Stomach (tissue), 9 donors: ENCODE results near the gene APBA1. TPM values are rescaled to one million over a fixed set of nuclear protein-coding genes. Genes with fewer than 3 reads are reported as not detected.

Experiments used
- DNase-seq, 2 donors: peaks; one replicate each; pipeline versions ENCODE4 v3.0.0 to v3.0.0-alpha.2; 2013 to 2019
- H3K27ac ChIP-seq, 5 donors: fragments of 200-600 bp in 4 of 5; sonication (generic) in 4 of 5; one replicate each; pipeline ENCODE4 v1.5.1; 2013 to 2019; ENCODE audit warnings: mild to moderate bottlenecking in 1 of 5, moderate library complexity in 1 of 5
- H3K27me3 ChIP-seq, 3 donors: fragments of 200-600 bp; sonication (generic); one replicate each; pipeline ENCODE4 v1.5.1; 2017 to 2019; ENCODE audit warnings: mixed run types in 1 of 3
- H3K36me3 ChIP-seq, 4 donors: fragments of 200-600 bp; sonication (generic); 1 replicate in 3 of 4; 2 replicates in 1 of 4; pipeline ENCODE4 v1.5.1; 2016 to 2019
- H3K4me1 ChIP-seq, 4 donors: fragments of 200-600 bp; sonication (generic); one replicate each; pipeline ENCODE4 v1.5.1; 2016 to 2019
- H3K4me3 ChIP-seq, 4 donors: fragments of 200-600 bp; sonication (generic) in 3 of 4; one replicate each; pipeline ENCODE4 v1.5.1; 2016 to 2019; ENCODE audit warnings: mild to moderate bottlenecking in 1 of 4
- H3K9me3 ChIP-seq, 4 donors: fragments of 200-600 bp; sonication (generic); one replicate each; pipeline ENCODE4 v1.5.1; 2016 to 2019
- EP300 ChIP-seq: sonication (generic); formaldehyde crosslinking; IDR thresholded peaks from one replicate; pipeline ENCODE4 v1.6.1; 2017; ENCODE audit warnings: antibody characterized with exemption
- POLR2A ChIP-seq, 4 donors: fragments of 450-650 bp; IDR thresholded peaks; one replicate each; pipeline ENCODE4 v1.6.1; 2016; ENCODE audit warnings: antibody characterized with exemption in 4 of 4, control low read depth in 2 of 4, mild to moderate bottlenecking in 1 of 4, moderate library complexity in 1 of 4
- POLR2AphosphoS5 ChIP-seq, 3 donors: sonication (generic); formaldehyde crosslinking; IDR thresholded peaks; one replicate each; pipeline ENCODE4 v1.6.1; 2016; ENCODE audit warnings: antibody characterized with exemption in 3 of 3
- WGBS, 5 donors: extraction: QIAGEN DNeasy Blood & Tissue Kit in 3 of 5; methylation state at CpG; one replicate each; pipeline versions ENCODE4 v1.1.5 to v1.1.7; 2013 to 2018; 5-methylcytosine and 5-hydroxymethylcytosine counted together
- intact Hi-C: fragments of 100-400 bp; cut with DNase I; formaldehyde crosslinking; loops from one replicate; pipeline ENCODE4 v1.15.1; 2023; ENCODE audit warnings: low total_unique reads
- polyA plus RNA-seq, 3 donors: library from polyadenylated mRNA; stranded (reverse); fragments of 200-250 nt; gene quantifications; one replicate each; pipeline ENCODE4 v1.2.3, GENCODE V29; 2013
- total RNA-seq, 5 donors: library from RNA; depleted of rRNA; stranded (reverse); fragments of >200 nt; gene quantifications; one replicate each; pipeline versions ENCODE4 v1.1.0 to v1.2.3, GENCODE V29; 2014 to 2016
- TF ChIP-seq, protein P1 (sequence below), 7 experiments: fragments of 450-650 bp in 4 of 7; fragments of 200-600 bp in 3 of 7; sonication (generic) in 3 of 7; IDR thresholded peaks; one replicate each; pipeline ENCODE4 v1.5.1; 2016 to 2019; ENCODE audit warnings: antibody characterized with exemption in 7 of 7, control low read depth in 2 of 7, mild to moderate bottlenecking in 1 of 7
- donor health status: healthy with polysubstance abuse.
- donor health status: Bipolar disorder and iron deficiency.
- donor health status: healthy.

The APBA1 gene
- total and polyA plus RNA-seq, 8 donors = 0.50 to 14.2 (median 3.2) TPM

DNA sequence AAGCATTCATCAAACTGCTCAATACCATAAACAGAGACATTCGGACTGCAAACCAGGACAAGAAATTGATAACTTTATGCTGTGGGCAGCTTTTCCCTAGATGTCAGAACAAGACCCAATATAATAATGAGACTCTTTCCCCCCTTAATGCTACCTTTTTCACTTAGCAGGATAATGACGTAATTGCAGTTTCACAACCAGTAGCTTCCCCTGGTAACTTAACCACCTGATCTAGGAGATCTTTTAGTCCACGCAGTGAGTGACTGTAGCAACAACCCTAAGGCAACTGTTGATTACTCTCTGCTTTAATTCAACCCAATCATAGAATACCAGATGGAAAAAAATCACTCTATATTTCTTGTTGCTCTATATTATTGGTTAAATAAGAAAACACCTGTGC lies 56.3 kb downstream of the APBA1 start:
- DNase-seq = no peak
- Histone ChIP-seq H3K27ac (no peak overlapping the region), H3K27me3 (no peaks in the 10 kb centered on the region), H3K4me3 (no peak overlapping the region), H3K9me3 (no peaks in the 10 kb centered on the region), H3K4me1 (no peaks in the 10 kb centered on the region), H3K36me3 (no peaks in the 10 kb centered on the region)
- TF ChIP-seq, protein P1, sequence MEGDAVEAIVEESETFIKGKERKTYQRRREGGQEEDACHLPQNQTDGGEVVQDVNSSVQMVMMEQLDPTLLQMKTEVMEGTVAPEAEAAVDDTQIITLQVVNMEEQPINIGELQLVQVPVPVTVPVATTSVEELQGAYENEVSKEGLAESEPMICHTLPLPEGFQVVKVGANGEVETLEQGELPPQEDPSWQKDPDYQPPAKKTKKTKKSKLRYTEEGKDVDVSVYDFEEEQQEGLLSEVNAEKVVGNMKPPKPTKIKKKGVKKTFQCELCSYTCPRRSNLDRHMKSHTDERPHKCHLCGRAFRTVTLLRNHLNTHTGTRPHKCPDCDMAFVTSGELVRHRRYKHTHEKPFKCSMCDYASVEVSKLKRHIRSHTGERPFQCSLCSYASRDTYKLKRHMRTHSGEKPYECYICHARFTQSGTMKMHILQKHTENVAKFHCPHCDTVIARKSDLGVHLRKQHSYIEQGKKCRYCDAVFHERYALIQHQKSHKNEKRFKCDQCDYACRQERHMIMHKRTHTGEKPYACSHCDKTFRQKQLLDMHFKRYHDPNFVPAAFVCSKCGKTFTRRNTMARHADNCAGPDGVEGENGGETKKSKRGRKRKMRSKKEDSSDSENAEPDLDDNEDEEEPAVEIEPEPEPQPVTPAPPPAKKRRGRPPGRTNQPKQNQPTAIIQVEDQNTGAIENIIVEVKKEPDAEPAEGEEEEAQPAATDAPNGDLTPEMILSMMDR (IDR thresholded peaks at IDR 0.05) = no peak
- no peak for TF ChIP-seq POLR2AphosphoS5 (IDR thresholded peaks at IDR 0.05)
- no peak for TF ChIP-seq EP300
- TF ChIP-seq POLR2A (IDR thresholded peaks at IDR 0.05) = no peak
- 81 to 94% (median 88%) methylated on average over 3 of the region's 3 CpGs for WGBS, 5 donors
- intact Hi-C loops = no loop called here

DNA sequence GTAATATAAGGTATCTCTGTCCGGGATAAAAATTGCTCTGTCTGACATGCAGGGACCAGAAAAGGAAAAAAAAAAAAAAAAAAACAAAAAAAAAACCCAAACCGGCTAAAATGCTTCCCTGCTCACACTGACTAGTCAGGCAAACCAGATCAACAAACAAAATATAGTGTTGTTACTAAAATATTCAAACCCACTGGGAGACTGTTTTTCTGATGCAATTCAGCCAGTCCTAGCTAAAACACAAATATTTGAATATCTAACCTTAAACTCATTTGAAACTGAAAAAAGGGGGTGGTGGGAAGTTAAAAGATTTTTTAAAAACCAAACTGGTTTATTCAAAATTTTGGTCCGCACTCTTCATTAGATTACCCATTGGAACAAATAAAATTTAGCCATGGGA lies 61.0 kb downstream of the APBA1 start:
- Histone ChIP-seq H3K4me3 (no peak overlapping the region), H3K27me3 (no peaks in the 10 kb centered on the region), H3K4me1 (no peaks in the 10 kb centered on the region), H3K9me3 (no peaks in the 10 kb centered on the region), H3K36me3 (no peaks in the 10 kb centered on the region), H3K27ac (no peak overlapping the region)
- intact Hi-C loops = no loop called here
- WGBS, 5 donors = 71 to 82% (median 78%) methylated on average over 3 of the region's 3 CpGs
- TF ChIP-seq, protein P1 (IDR thresholded peaks at IDR 0.05) = no peak
- TF ChIP-seq POLR2A (IDR thresholded peaks at IDR 0.05) = no peak
- no peak for TF ChIP-seq POLR2AphosphoS5 (IDR thresholded peaks at IDR 0.05)
- no peak for TF ChIP-seq EP300
- no peak for DNase-seq

DNA sequence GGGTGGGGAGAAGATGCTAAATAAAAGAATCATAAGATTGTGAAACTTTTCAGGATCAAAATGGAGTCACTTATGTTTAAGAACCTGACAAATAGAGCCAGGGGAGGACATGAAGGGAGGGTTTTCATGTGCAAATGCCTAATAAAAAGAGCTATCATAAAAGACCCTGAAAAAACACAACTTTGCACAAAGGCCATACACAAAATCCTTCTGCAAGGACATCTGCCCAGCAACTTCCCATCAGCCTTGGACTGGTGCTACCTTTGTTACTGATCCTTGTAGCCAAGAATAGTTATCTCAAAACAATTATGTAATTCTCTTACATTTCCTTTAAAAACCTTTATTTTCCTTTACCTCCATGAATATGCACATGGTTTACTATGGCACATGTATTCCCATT lies 63.0 kb downstream of the APBA1 start:
- H3K27me3 ChIP-seq = no peaks in the 10 kb centered on the region
- H3K9me3 ChIP-seq = no peaks in the 10 kb centered on the region
- no peak for DNase-seq
- no peak overlapping the region for H3K27ac ChIP-seq
- no peaks in the 10 kb centered on the region for H3K36me3 ChIP-seq
- no peak overlapping the region for H3K4me3 ChIP-seq
- TF ChIP-seq POLR2A (IDR thresholded peaks at IDR 0.05) (no peak), EP300 (no peak), POLR2AphosphoS5 (IDR thresholded peaks at IDR 0.05) (no peak)
- TF ChIP-seq, protein P1 (IDR thresholded peaks at IDR 0.05) = no peak
- no peaks in the 10 kb centered on the region for H3K4me1 ChIP-seq
- intact Hi-C loops = no loop called here

DNA sequence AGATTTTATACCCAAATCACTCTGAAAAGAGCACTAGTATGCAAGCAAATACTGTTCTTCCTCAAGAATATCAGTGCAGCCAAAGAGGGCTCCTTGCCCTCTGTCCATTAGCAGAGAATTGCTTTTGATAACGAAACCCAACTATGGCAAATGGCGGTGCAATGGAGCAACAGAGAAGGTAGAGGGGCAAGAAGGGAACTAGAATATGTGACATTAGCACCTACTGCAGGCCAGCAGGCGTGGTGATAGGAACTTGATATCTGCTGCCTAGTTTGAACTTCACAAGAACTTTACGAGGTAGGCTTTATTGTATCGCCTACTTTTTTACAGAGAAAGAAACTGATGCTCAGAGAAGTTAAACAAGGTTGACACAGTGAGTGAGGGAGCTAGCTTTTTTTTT lies 66.1 kb downstream of the APBA1 start:
- Histone ChIP-seq H3K27me3 (no peaks in the 10 kb centered on the region), H3K9me3 (no peaks in the 10 kb centered on the region), H3K4me3 (no peak overlapping the region), H3K36me3 (no peaks in the 10 kb centered on the region), H3K4me1 (peaks cover 0 to 8% (median 0%) of the 10 kb centered on the region in 4 donors), H3K27ac (no peak overlapping the region)
- TF ChIP-seq POLR2A (IDR thresholded peaks at IDR 0.05) = no peak
- TF ChIP-seq, protein P1 (IDR thresholded peaks at IDR 0.05) = no peak
- no peak for TF ChIP-seq EP300
- no peak for TF ChIP-seq POLR2AphosphoS5 (IDR thresholded peaks at IDR 0.05)
- 88 to 97% (median 94%) methylated on average over 5 of the region's 5 CpGs for WGBS, 5 donors
- DNase-seq = no peak
- intact Hi-C loops = no loop called here
